Vagina (tissue), 2 donors: Measurements from ENCODE around the gene LY86.

Source experiments
- CTCF ChIP-seq, 3 experiments: fragments of 450-650 bp in 2 of 3; fragments of 200-600 bp in 1 of 3; sonication (generic) in 1 of 3; IDR thresholded peaks; one replicate each; pipeline ENCODE4 v1.5.1; 2017 to 2019; ENCODE audit warnings: antibody characterized with exemption in 3 of 3, mild to moderate bottlenecking in 2 of 3, moderate library complexity in 2 of 3
- POLR2A ChIP-seq, 2 donors: fragments of 450-650 bp; IDR thresholded peaks; one replicate each; pipeline ENCODE4 v1.6.1; 2017; ENCODE audit warnings: antibody characterized with exemption in 2 of 2, mild to moderate bottlenecking in 2 of 2, moderate library complexity in 2 of 2

DNA sequence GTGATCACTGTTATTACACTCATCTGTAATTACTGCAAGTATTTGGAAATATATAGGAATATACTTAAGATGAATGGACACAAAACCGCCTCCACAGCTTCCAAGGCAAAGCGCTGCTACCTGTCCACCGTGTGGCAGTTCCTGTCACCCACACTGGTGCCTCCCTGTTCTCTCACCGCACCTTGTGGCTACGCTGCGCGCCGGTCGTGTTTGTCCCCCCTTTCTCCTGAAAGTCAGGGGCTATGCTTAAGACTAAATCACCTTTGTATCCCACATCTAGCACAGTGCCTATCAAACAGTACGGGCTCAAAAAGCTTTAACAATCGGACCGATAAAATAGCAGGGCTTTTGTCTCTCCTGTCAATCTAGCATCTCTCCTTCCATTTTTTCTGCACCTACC lies 23.0 kb downstream of the LY86 start:
- TF ChIP-seq CTCF (IDR thresholded peaks at IDR 0.05) (no peak), POLR2A (IDR thresholded peaks at IDR 0.05) (no peak)
